ENCODE measurements around the gene MALRD1.

The MALRD1 gene

DNA sequence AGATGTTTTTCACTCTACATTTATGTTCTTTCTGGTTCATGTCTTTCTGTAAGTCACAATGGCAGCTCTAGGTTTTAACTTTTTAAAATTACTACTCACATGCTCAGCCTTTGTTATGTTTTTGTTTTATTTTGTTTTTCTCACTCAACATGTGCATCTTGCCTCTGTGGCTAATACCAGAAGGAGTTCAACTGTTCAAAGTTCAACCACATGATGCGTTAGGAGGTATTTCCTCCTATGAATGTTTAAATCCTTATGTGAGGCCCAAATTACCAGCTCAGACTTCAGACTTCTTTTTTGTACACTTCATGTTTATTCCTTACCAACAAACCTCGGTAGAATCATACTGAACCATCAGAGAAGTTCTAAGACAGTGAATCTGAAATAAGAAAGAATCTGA is 151.6 kb downstream of the MALRD1 start:
- no peak overlapping the region for H3K9ac ChIP-seq (ENCODE audit: low read length)
- TF ChIP-seq, protein P1, sequence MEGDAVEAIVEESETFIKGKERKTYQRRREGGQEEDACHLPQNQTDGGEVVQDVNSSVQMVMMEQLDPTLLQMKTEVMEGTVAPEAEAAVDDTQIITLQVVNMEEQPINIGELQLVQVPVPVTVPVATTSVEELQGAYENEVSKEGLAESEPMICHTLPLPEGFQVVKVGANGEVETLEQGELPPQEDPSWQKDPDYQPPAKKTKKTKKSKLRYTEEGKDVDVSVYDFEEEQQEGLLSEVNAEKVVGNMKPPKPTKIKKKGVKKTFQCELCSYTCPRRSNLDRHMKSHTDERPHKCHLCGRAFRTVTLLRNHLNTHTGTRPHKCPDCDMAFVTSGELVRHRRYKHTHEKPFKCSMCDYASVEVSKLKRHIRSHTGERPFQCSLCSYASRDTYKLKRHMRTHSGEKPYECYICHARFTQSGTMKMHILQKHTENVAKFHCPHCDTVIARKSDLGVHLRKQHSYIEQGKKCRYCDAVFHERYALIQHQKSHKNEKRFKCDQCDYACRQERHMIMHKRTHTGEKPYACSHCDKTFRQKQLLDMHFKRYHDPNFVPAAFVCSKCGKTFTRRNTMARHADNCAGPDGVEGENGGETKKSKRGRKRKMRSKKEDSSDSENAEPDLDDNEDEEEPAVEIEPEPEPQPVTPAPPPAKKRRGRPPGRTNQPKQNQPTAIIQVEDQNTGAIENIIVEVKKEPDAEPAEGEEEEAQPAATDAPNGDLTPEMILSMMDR (IDR thresholded peaks at IDR 0.05; ENCODE audit: low read length) = no peak
- TF ChIP-seq EZH2 (IDR thresholded peaks at IDR 0.05; ENCODE audit: borderline replicate concordance, low read length) = no peak
- no peak overlapping the region for H3K4me2 ChIP-seq (ENCODE audit: low read length)
- H2AFZ ChIP-seq (ENCODE audit: low read length) = no peak overlapping the region
- no peaks in the 10 kb centered on the region for H3K27me3 ChIP-seq (ENCODE audit: insufficient read depth, low read length)
- H3K27ac ChIP-seq (ENCODE audit: low read depth, low read length, poor library complexity, severe bottlenecking) = no peak overlapping the region
- H3K4me1 ChIP-seq (ENCODE audit: insufficient read depth, low read length, severe bottlenecking) = no peaks in the 10 kb centered on the region
- H3K9me2 ChIP-seq (ENCODE audit: low read depth, low read length) = no peaks in the 10 kb centered on the region
- H4K20me1 ChIP-seq (ENCODE audit: insufficient read depth, low read length) = no peaks in the 10 kb centered on the region
- no peaks in the 10 kb centered on the region for H3K36me3 ChIP-seq (ENCODE audit: insufficient read depth, low read length)
- no peaks in the 10 kb centered on the region for H3K9me3 ChIP-seq (ENCODE audit: low read length)
- H3K4me3 ChIP-seq (ENCODE audit: low read depth, low read length, poor library complexity, severe bottlenecking) = no peak overlapping the region
- no peaks in the 10 kb centered on the region for H3K79me2 ChIP-seq (ENCODE audit: insufficient read depth, low read length)
- H3F3A ChIP-seq (ENCODE audit: insufficient read depth, low read length) = no peaks in the 10 kb centered on the region

- Histone ChIP-seq H3K9ac (ENCODE audit: low read length) (no peak overlapping the region), H3K9me3 (ENCODE audit: low read length) (no peaks in the 10 kb centered on the region), H3K4me2 (ENCODE audit: low read length) (no peak overlapping the region), H3F3A (ENCODE audit: insufficient read depth, low read length) (no peaks in the 10 kb centered on the region), H3K4me1 (ENCODE audit: insufficient read depth, low read length, severe bottlenecking) (no peaks in the 10 kb centered on the region), H4K20me1 (ENCODE audit: insufficient read depth, low read length) (no peaks in the 10 kb centered on the region), H3K36me3 (ENCODE audit: insufficient read depth, low read length) (no peaks in the 10 kb centered on the region), H3K79me2 (ENCODE audit: insufficient read depth, low read length) (no peaks in the 10 kb centered on the region), H3K9me2 (ENCODE audit: low read depth, low read length) (no peaks in the 10 kb centered on the region), H3K4me3 (ENCODE audit: low read depth, low read length, poor library complexity, severe bottlenecking) (no peak overlapping the region), H3K27ac (ENCODE audit: low read depth, low read length, poor library complexity, severe bottlenecking) (no peak overlapping the region), H2AFZ (ENCODE audit: low read length) (no peak overlapping the region), H3K27me3 (ENCODE audit: insufficient read depth, low read length) (no peaks in the 10 kb centered on the region)
- TF ChIP-seq, protein P1 (IDR thresholded peaks at IDR 0.05; ENCODE audit: low read length) = no peak
- no peak for TF ChIP-seq EZH2 (IDR thresholded peaks at IDR 0.05; ENCODE audit: borderline replicate concordance, low read length)
Observed at GRCh38 chr10:19204246-19204917, 155.8 kb downstream of the MALRD1 start.

DNA sequence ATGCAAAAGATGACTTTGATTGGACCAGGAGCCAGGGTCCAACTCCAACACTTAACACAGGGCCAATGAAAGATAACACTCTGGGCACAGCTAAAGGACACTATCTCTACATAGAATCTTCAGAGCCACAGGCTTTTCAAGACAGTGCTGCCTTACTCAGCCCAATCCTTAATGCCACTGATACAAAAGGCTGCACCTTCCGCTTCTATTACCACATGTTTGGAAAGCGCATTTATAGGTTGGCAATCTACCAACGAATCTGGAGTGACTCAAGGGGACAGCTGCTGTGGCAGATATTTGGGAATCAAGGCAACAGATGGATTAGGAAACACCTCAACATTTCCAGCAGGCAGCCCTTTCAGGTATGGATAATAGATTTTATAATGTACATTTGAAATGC is 160.7 kb downstream of the MALRD1 start:
- H3F3A ChIP-seq (ENCODE audit: insufficient read depth, low read length) = no peaks in the 10 kb centered on the region
- no peak overlapping the region for H3K9ac ChIP-seq (ENCODE audit: low read length)
- H3K27ac ChIP-seq (ENCODE audit: low read depth, low read length, poor library complexity, severe bottlenecking) = no peak overlapping the region
- TF ChIP-seq, protein P1 (IDR thresholded peaks at IDR 0.05; ENCODE audit: low read length) = no peak
- no peak for TF ChIP-seq EZH2 (IDR thresholded peaks at IDR 0.05; ENCODE audit: borderline replicate concordance, low read length)
- H2AFZ ChIP-seq (ENCODE audit: low read length) = no peak overlapping the region
- no peaks in the 10 kb centered on the region for H3K4me1 ChIP-seq (ENCODE audit: insufficient read depth, low read length, severe bottlenecking)
- H3K4me2 ChIP-seq (ENCODE audit: low read length) = no peak overlapping the region
- no peaks in the 10 kb centered on the region for H3K36me3 ChIP-seq (ENCODE audit: insufficient read depth, low read length)
- H3K27me3 ChIP-seq (ENCODE audit: insufficient read depth, low read length) = no peaks in the 10 kb centered on the region
- H3K9me3 ChIP-seq (ENCODE audit: low read length) = no peaks in the 10 kb centered on the region
- H3K79me2 ChIP-seq (ENCODE audit: insufficient read depth, low read length) = no peaks in the 10 kb centered on the region
- H3K9me2 ChIP-seq (ENCODE audit: low read depth, low read length) = no peaks in the 10 kb centered on the region
- H3K4me3 ChIP-seq (ENCODE audit: low read depth, low read length, poor library complexity, severe bottlenecking) = no peak overlapping the region
- no peaks in the 10 kb centered on the region for H4K20me1 ChIP-seq (ENCODE audit: insufficient read depth, low read length)

All from OCI-LY1 (cell line).